Motor neuron (in vitro differentiated cells): ENCODE measurements around the gene EFHC2. TPM values are rescaled to one million over a fixed set of nuclear protein-coding genes. Genes with fewer than 3 reads are reported as not detected.

Experiments
- ATAC-seq, 8 experiments: fragments of 200-7000 bp; cut with Tn5 transposase; replicated peaks in 6 of 8; 2 replicates each; pipeline ENCODE4 v1.8.0; 2021; ENCODE audit warnings: mild to moderate bottlenecking in 8 of 8, moderate library complexity in 8 of 8
- H3K27ac ChIP-seq, 2 donors: fragments of 250-450 bp; sonication (Bioruptor Pico); 2 replicates each; pipeline ENCODE4 v1.9.0; 2021; ENCODE audit warnings: antibody characterized with exemption in 2 of 2, mild to moderate bottlenecking in 2 of 2, moderate library complexity in 1 of 2
- H3K4me1 ChIP-seq, 2 donors: fragments of 250-450 bp; sonication (Bioruptor Pico); replicated peaks in 1 of 2; 2 replicates each; pipeline ENCODE4 v1.6.1; 2021; ENCODE audit warnings: antibody characterized with exemption in 2 of 2, mild to moderate bottlenecking in 2 of 2, moderate library complexity in 1 of 2
- H3K4me3 ChIP-seq, 5 donors: fragments of 250-450 bp; sonication (Bioruptor Pico); 2 replicates each; pipeline ENCODE4 v1.9.0; 2021; ENCODE audit warnings: antibody characterized with exemption in 5 of 5, mild to moderate bottlenecking in 5 of 5, moderate library complexity in 4 of 5
- WGBS, 10 experiments: fragments of 450-650 bp; shearing (Covaris generic); methylation state at CpG; one replicate each; pipeline ENCODE4 v1.0.0; 2022; 5-methylcytosine and 5-hydroxymethylcytosine counted together
- in situ Hi-C, 9 experiments: fragments of 400-800 bp; cut with MboI; loops; one replicate each; pipeline ENCODE4 v1.15.0; 2021; ENCODE audit warnings: low sequenced_read_pairs in 9 of 9, low pct_unique_long_range_greater_than_20kb in 2 of 9; ENCODE audit not compliant: unreplicated experiment in 9 of 9
- total RNA-seq, 8 experiments: library from RNA; unstranded; fragments of 300-600 nt; gene quantifications; 2 replicates each; pipeline versions ENCODE4 v1.2.3 to v1.2.4, GENCODE V29; 2022

The EFHC2 gene
- total RNA-seq, 8 experiments from 2014 or later: 0.41 to 14.3 (median 0.92) TPM; not detected in 1

GRCh38 chrX:44319550-44319949 is 23.9 kb downstream of the EFHC2 start:
- H3K27ac ChIP-seq: no peak overlapping the region
- no peak for ATAC-seq
- 45 to 100% (median 89%) methylated on average over 1 of the region's 1 CpG; no CpG with 5 or more reads in 6 of the 10 experiments for WGBS, 10 experiments
- no peak overlapping the region for H3K4me3 ChIP-seq
- no peaks in the 10 kb centered on the region for H3K4me1 ChIP-seq
- in situ Hi-C loops: no loop called here

- Histone ChIP-seq H3K27ac (no peak overlapping the region), H3K4me3 (no peak overlapping the region), H3K4me1 (no peaks in the 10 kb centered on the region)
- in situ Hi-C loops: no loop called here
- ATAC-seq: no peak
- WGBS, 10 experiments: 40 to 50% methylated on average over 1 of the region's 2 CpGs; no CpG with 5 or more reads in 8 of the 10 experiments
These were observed 26.3 kb downstream of the EFHC2 start for GRCh38 chrX:44317181-44317580.

DNA sequence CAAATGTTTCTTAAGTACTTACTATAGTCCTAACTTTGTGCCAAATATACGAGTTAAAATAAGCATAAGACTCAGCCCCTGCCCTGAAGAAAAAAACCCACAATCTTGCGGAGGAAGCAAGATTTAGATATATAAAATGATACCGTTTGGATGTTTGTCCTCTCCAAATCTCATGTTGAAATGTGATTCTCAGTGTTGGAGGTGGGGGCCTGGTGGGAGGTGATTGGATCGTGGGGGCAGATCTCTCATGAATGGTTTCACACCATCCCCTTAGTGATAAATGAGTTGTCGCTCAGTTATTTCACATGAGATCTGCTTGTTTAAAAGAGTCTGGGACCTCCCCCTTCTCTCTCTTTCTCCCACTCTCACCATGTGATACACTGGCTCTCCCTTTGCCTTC is 28.7 kb downstream of the EFHC2 start:
- Histone ChIP-seq H3K4me3 (no peak overlapping the region), H3K4me1 (no peaks in the 10 kb centered on the region), H3K27ac (no peak overlapping the region)
- in situ Hi-C loops: no loop called here
- ATAC-seq: no peak
- 0 to 90% (median 78%) methylated on average over 1 to 4 of the region's 5 CpGs; no CpG with 5 or more reads in 4 of the 10 experiments for WGBS, 10 experiments

DNA sequence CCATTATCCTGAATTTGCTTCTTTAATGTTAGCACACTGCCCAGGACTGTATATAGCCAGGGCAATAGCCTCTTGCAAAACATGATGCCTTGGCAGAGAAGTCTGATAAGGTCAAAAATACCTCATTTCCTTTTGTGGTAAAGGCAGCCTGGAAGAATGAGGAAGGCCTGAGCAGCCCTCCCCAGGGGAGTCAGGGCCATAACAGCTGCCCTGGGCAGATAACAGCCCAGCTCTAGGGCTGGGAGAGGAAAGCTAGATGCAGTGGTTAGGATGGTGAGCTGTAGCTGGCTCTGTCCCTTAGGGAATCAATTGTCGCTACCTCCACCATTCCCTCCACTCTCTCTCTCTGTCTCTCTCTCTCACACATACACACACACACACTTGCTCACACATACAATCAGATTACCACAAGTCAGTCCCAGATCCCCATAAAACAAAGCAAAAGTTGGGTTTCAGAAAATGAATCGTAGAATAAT is 29.2 kb downstream of the EFHC2 start:
- no peak for ATAC-seq
- no peak overlapping the region for H3K4me3 ChIP-seq
- H3K4me1 ChIP-seq: no peaks in the 10 kb centered on the region
- 82 to 100% (median 86%) methylated on average over 1 of the region's 2 CpGs; no CpG with 5 or more reads in 7 of the 10 experiments for WGBS, 10 experiments
- in situ Hi-C loops: no loop called here
- H3K27ac ChIP-seq: no peak overlapping the region

DNA sequence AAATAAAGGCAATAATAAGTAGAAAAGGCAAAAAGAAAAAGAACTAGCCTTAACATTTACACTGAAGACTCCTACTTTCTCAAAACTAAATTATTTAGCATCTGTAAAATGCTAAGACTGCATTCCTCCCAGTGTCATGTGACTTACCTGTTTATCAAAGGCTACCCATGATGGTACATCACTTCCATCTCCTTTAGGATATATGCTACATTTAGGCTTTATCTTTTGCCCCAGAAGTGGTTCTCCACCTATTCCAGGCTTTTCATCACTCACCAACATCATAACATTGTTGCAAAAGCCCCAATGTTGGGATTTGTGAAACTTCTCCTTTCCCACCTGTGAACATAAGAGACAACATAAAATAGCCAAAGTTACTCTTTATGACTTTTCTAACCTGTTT is 31.1 kb downstream of the EFHC2 start:
- Histone ChIP-seq H3K4me1 (no peaks in the 10 kb centered on the region), H3K27ac (no peak overlapping the region), H3K4me3 (no peak overlapping the region)
- no peak for ATAC-seq
- in situ Hi-C loops: no loop called here

- Histone ChIP-seq H3K27ac (no peak overlapping the region), H3K4me3 (no peak overlapping the region), H3K4me1 (no peaks in the 10 kb centered on the region)
- ATAC-seq: no peak
- WGBS, 10 experiments: 78 to 100% (median 100%) methylated on average over 1 to 12 of the region's 27 CpGs; no CpG with 5 or more reads in 5 of the 10 experiments
- in situ Hi-C loops: no loop called here
These were observed 33.2 kb downstream of the EFHC2 start for GRCh38 chrX:44310227-44310626.

DNA sequence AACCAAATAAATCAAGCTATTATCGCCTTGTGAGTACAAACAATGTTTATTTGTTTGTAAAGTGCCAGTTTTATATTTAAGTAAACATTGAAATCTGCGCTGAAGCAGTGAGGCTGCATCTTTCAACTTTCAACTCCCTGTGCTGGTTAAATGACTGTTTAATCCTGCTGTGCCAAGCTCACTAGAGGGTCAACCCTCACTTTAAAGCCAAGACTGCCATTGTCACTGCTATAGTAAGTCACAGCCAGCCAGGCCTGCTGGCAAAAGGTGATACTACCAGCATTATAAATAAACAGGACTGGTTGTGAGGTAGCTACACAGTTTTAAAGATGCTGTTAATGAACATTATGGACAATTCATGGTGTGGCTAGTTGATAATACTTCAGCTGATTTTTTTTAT is 34.6 kb downstream of the EFHC2 start:
- no peak for ATAC-seq
- WGBS, 10 experiments: 66 to 100% (median 100%) methylated on average over 1 to 2 of the region's 2 CpGs; no CpG with 5 or more reads in 7 of the 10 experiments
- no peak overlapping the region for H3K4me3 ChIP-seq
- in situ Hi-C loops: no loop called here
- no peaks in the 10 kb centered on the region for H3K4me1 ChIP-seq
- no peak overlapping the region for H3K27ac ChIP-seq

GRCh38 chrX:44306356-44306755 is 37.1 kb downstream of the EFHC2 start:
- ATAC-seq: peak in 3 of 8 experiments; percentile 97 to 99 (median 98)
- H3K4me3 ChIP-seq: no peak overlapping the region
- no peaks in the 10 kb centered on the region for H3K4me1 ChIP-seq
- in situ Hi-C loops: no loop called here
- H3K27ac ChIP-seq: no peak overlapping the region
- WGBS, 10 experiments: 0 to 93% (median 25%) methylated on average over 1 to 5 of the region's 5 CpGs; no CpG with 5 or more reads in 6 of the 10 experiments

DNA sequence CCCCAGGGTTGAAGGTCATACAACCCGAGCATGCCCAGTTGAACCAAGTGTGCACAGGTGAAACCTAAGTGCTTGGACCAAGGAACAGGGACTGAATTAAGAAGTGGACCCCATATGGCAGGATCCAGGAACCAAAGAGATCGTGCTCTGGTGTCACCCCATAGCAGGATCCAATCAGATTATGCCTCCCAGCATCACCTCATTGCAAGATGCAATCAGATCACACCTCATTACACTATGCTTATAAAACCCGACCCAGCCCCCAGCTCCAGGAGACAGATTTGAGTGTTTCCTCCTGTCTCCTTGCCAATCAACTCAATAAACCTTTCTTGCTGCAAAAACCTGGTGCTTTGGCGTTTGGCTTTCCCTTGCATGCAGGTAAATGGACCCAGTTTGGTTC is 37.6 kb downstream of the EFHC2 start:
- Histone ChIP-seq H3K27ac (no peak overlapping the region), H3K4me3 (no peak overlapping the region), H3K4me1 (no peaks in the 10 kb centered on the region)
- ATAC-seq: peak in 5 of 8 experiments; percentile 16 to 57 (median 17)
- WGBS, 10 experiments: 34 to 100% (median 89%) methylated on average over 1 to 3 of the region's 4 CpGs; no CpG with 5 or more reads in 6 of the 10 experiments
- in situ Hi-C loops: no loop called here

- Histone ChIP-seq H3K27ac (no peak overlapping the region), H3K4me1 (no peaks in the 10 kb centered on the region), H3K4me3 (no peak overlapping the region)
- no peak for ATAC-seq
- 36% methylated on average over 2 of the region's 2 CpGs; no CpG with 5 or more reads in 9 of the 10 experiments for WGBS, 10 experiments
- in situ Hi-C loops: no loop called here
These were observed 40.4 kb downstream of the EFHC2 start for GRCh38 chrX:44303119-44303518.

- 40 to 100% (median 62%) methylated on average over 1 to 3 of the region's 4 CpGs; no CpG with 5 or more reads in 4 of the 10 experiments for WGBS, 10 experiments
- ATAC-seq: no peak
- Histone ChIP-seq H3K4me3 (no peak overlapping the region), H3K27ac (no peak overlapping the region), H3K4me1 (no peaks in the 10 kb centered on the region)
- in situ Hi-C loops: no loop called here
These were observed 44.3 kb downstream of the EFHC2 start for GRCh38 chrX:44299177-44299576.

GRCh38 chrX:44291468-44292092 is 51.9 kb downstream of the EFHC2 start:
- 48 to 100% (median 75%) methylated on average over 1 to 2 of the region's 2 CpGs; no CpG with 5 or more reads in 2 of the 10 experiments for WGBS, 10 experiments
- in situ Hi-C loops: no loop called here
- no peaks in the 10 kb centered on the region for H3K4me1 ChIP-seq
- no peak overlapping the region for H3K4me3 ChIP-seq
- H3K27ac ChIP-seq: no peak overlapping the region
- ATAC-seq: no peak

- in situ Hi-C loops: no loop called here
- Histone ChIP-seq H3K27ac (no peak overlapping the region), H3K4me1 (no peaks in the 10 kb centered on the region), H3K4me3 (no peak overlapping the region)
- WGBS, 10 experiments: 40 to 100% (median 56%) methylated on average over 1 to 4 of the region's 5 CpGs; no CpG with 5 or more reads in 6 of the 10 experiments
- no peak for ATAC-seq
These were observed 52.8 kb downstream of the EFHC2 start for GRCh38 chrX:44290718-44291117.

GRCh38 chrX:44282753-44283152 is 60.7 kb downstream of the EFHC2 start:
- H3K4me1 ChIP-seq: no peaks in the 10 kb centered on the region
- H3K27ac ChIP-seq: no peak overlapping the region
- no peak overlapping the region for H3K4me3 ChIP-seq
- in situ Hi-C loops: no loop called here
- WGBS, 10 experiments: no CpG with 5 or more reads among the region's 10 CpGs
- no peak for ATAC-seq
